Lower leg skin (tissue), 4 donors: ENCODE results near the gene PCMT1. TPM values are rescaled to one million over a fixed set of nuclear protein-coding genes. Genes with fewer than 3 reads are reported as not detected.

Experiments used
- DNase-seq, 2 donors: peaks; one replicate each; pipeline ENCODE4 v3.0.0-alpha.2; 2019; ENCODE audit warnings: low spot score in 2 of 2
- H3K4me3 ChIP-seq: fragments of 200-600 bp; sonication (generic); 2 replicates; pipeline ENCODE4 v1.5.1; 2017; ENCODE audit warnings: mild to moderate bottlenecking, low read depth; ENCODE audit not compliant: poor library complexity, severe bottlenecking
- CTCF ChIP-seq, 3 donors: fragments of 450-650 bp; IDR thresholded peaks; one replicate each; pipeline ENCODE4 v1.5.1; 2016; ENCODE audit warnings: antibody characterized with exemption in 3 of 3, mild to moderate bottlenecking in 3 of 3, moderate library complexity in 2 of 3
- POLR2A ChIP-seq, 2 donors: fragments of 450-650 bp; IDR thresholded peaks; one replicate each; pipeline ENCODE4 v1.6.1; 2016 to 2017; ENCODE audit warnings: antibody characterized with exemption in 2 of 2, mild to moderate bottlenecking in 1 of 2, moderate library complexity in 1 of 2
- WGBS, 2 donors: methylation state at CpG; one replicate each; pipeline ENCODE4 v1.1.5; 2018; 5-methylcytosine and 5-hydroxymethylcytosine counted together
- intact Hi-C: fragments of 100-400 bp; cut with DNase I; formaldehyde crosslinking; loops from one replicate; pipeline ENCODE4 v1.15.0; 2023; ENCODE audit warnings: low total_unique reads
- total RNA-seq, 4 donors: library from RNA; depleted of rRNA; stranded (reverse); fragments of >200 nt; gene quantifications; one replicate each; pipeline ENCODE4 v1.1.0, GENCODE V29; 2016

PCMT1 gene
- total RNA-seq, 4 donors from 2014 or later = 68.4 to 93.5 (median 78.3) TPM

- TF ChIP-seq POLR2A (IDR thresholded peaks at IDR 0.05) = no peak
- TF ChIP-seq CTCF (IDR thresholded peaks at IDR 0.05) = no peak
- intact Hi-C loops = no loop called here
- WGBS, 2 donors = 92 to 96% methylated on average over 3 of the region's 3 CpGs
- no peak overlapping the region for H3K4me3 ChIP-seq
- DNase-seq = no peak
Measured at GRCh38 chr6:149859938-149860337, 110.4 kb downstream of the PCMT1 start.

- DNase-seq = no peak
- intact Hi-C loops = no loop called here
- no peak overlapping the region for H3K4me3 ChIP-seq
- TF ChIP-seq CTCF (IDR thresholded peaks at IDR 0.05) (peak in 1 of 3 donors; percentile 57), POLR2A (IDR thresholded peaks at IDR 0.05) (no peak)
- WGBS, 2 donors = 91 to 95% methylated on average over 5 of the region's 5 CpGs
Measured at GRCh38 chr6:149860513-149860833, 110.9 kb downstream of the PCMT1 start.

Other genes starting within 250 kb of the PCMT1 start
- gene PPIL4, start 203.7 kb upstream of the PCMT1 start, total RNA-seq = 10 to 100 TPM; 17.8 to 28.1 (median 24.0) TPM
- 10 to 100 TPM; 37.3 to 49.0 (median 43.7) TPM for gene GINM1, start 183.4 kb upstream of the PCMT1 start, total RNA-seq
- 10 to 100 TPM; 19.2 to 25.7 (median 23.3) TPM for gene KATNA1, start 101.0 kb upstream of the PCMT1 start, total RNA-seq
- 10 to 100 TPM; 17.6 to 27.9 (median 24.3) TPM for gene LATS1, start 31.6 kb upstream of the PCMT1 start, total RNA-seq
- 10 to 100 TPM; 14.6 to 35.2 (median 17.2) TPM for gene NUP43, start 3.2 kb upstream of the PCMT1 start, total RNA-seq
- 10 to 100 TPM; 56.0 to 98.3 (median 78.4) TPM for gene LRP11, start 114.6 kb downstream of the PCMT1 start, total RNA-seq
- 10 to 100 TPM; 20.8 to 48.5 (median 36.2) TPM for gene RAET1E, start 148.4 kb downstream of the PCMT1 start, total RNA-seq
- 1 to 10 TPM in 2 of 4 donors, under 1 TPM in 1, not detected in 1; 0.34 to 5.5 (median 4.5) TPM for gene RAET1G, start 173.4 kb downstream of the PCMT1 start, total RNA-seq
- under 1 TPM in 2 of 4 donors, not detected in 2; 0.25 to 0.68 TPM for gene ULBP2, start 192.3 kb downstream of the PCMT1 start, total RNA-seq
- gene ULBP1, start 214.2 kb downstream of the PCMT1 start, total RNA-seq = under 1 TPM in 2 of 4 donors, not detected in 2; 0.32 to 0.38 TPM